Sciatic nerve (tissue), 2 donors: ENCODE data around the gene ADRB1. TPM values are rescaled to one million over a fixed set of nuclear protein-coding genes. Genes with fewer than 3 reads are reported as not detected.

ENCODE experiments used
- ATAC-seq: fragments of 200-7000 bp; cut with Tn5 transposase; one replicate; pipeline ENCODE4 v1.9.1; 2020; ENCODE audit warnings: mild to moderate bottlenecking, moderate library complexity
- DNase-seq: peaks from one replicate; pipeline ENCODE4 v3.0.0-alpha.2; 2020; ENCODE audit warnings: low spot score
- intact Hi-C: fragments of 100-400 bp; cut with DNase I; formaldehyde crosslinking; loops from one replicate; pipeline ENCODE4 v1.14.2; 2022
- total RNA-seq: library from RNA; stranded (reverse); fragmentation: NEBNext Ultra II Directional; extraction: Animal tissue kit (Norgen Biotek cat#: 25700); gene quantifications from one replicate; pipeline ENCODE4 v1.2.1, GENCODE V29; 2021
- donor health status: DM: no; HTN: no; CAD: no.
- donor health status: DM: no; HTN: no; CAD: no.

Gene ADRB1
- total RNA-seq, 1 donor from 2014 or later = 0.76 TPM

DNA sequence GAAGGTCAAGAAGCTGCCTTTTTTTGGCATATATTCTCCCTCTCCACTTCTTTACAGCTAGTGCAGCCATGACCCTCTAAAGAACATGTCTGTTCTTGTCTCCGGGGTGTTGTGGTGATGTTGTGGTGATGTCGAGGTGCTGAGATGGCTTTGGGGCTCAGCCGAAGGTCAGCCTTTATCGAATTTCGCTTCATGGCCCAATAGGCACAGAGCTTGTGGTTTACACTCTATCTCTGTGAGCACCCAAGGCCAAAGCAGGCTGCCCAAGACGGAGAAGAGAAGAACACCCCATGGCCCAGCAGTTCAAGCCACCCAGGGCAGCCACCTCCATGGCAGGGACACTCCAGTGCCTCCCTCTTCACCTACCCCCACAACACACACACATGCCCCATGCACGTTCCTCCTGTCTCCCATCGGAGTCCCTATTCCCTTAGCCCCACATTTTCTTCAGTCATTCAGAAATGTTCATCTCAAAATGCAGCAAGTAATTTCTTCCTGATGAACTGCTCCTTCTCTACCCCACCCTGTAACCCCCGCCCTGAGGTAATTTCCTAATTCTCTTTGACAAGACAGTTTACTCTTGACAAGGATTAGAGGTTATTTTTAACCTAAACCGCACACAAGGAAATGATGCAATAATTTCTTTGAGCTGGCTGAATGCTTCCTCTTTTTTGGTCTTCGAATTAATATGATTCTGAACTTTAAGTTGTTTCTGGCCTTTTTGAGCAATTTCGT is 18.6 kb upstream of the ADRB1 start:
- DNase-seq (no peak), ATAC-seq (peak; percentile 76)
- intact Hi-C loops = no loop called here

DNA sequence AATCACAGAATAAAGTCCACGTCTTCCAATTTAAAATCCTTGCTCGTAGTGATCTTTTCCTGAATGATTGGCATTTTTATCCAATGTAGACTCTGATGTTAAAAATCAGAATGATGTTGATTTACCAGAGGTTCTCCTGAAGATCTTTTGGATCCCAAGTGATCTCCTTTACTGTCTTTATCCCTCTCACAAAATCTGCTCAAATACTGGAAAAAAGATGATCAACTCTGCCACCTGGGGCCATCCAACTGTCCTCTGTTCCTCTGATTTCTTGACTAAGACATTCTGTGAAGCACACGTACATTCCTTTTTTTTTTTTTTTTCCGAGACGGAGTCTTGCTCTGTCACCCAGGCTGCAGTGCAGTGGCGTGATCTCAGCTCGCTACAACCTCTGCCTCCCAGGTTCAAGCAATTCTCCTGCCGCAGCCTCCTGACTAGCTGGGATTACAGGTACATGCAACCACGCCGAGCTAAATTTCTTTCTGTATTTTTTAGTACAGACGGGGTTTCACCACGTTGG is 18.0 kb upstream of the ADRB1 start:
- no peak for ATAC-seq
- intact Hi-C loops = no loop called here
- DNase-seq = no peak

DNA sequence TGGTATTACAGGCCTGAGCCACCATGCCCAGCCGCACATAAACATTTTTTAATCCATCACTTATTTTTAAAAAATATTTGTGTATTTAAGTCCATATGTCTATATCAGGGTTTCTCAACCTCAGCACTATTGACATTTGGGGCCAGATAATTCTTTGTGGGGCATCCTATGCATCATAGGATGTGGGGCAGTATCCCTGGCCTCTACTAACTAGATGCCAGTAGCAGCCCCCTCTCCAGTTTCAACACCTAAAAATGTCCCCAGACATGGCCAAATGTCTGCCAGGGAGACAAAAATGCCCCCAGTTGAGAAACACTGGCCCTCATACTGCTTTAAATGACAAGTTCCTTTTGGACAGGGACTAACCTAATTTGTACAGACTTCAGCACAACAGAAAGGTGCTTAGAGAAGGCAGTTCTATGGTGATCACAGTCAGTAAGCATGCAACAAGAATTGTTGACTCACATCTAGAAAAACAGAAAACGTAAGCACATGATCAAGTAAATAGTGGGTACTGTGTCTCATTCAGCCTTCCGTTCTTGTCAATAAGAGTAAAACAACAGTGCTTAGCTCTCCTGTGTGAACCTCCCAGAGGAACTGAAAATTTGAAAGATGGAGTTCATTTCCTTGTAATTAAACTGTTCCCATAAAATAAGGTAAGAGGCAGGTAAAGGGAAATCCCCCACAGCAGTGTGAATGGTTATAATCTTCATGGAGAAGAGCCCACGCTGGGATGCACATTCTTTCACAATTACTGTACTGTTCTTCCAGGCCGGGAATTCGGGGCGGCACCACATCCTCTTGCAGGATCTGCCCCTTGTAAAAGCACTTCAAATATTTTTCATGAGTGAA is 17.3 kb upstream of the ADRB1 start:
- ATAC-seq (no peak), DNase-seq (no peak)
- intact Hi-C loops = no loop called here

DNA sequence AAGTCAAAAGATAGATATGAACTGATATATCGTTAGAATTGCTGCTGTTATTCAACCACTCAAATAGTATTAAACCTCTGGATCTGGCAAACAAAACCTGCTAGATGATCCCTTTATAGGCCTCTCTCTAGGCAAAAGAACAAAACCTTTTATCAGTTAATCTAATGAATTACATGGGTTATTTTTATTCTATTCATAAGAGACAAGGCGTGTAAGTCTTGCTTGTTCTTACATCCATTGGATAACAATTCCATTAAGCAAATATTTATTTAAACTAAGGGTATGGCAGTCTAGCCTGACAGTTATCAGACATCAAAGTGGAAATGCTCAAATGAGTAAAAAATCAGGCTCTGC is 16.6 kb upstream of the ADRB1 start:
- intact Hi-C loops = no loop called here
- ATAC-seq (no peak), DNase-seq (no peak)

DNA sequence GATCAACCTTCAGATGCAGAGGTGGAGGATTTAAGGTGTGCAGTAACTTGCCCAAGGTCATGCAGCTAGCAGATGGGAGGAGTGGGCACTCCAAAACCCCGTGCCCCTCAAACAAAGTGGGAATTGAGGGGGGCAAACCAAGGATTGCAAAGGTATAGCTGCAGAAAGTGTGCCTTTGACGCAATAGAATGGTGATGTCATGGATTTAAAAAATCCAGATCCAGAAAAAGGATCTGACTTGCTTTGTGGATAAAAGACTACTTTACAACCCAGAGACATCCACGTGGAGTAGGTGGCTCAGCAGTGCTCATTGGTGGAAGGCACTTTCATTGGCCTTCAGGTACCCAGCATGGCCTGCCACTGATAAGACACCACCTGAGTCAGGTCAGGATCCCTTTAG is 15.7 kb upstream of the ADRB1 start:
- intact Hi-C loops = no loop called here
- no peak for DNase-seq
- ATAC-seq = no peak

DNA sequence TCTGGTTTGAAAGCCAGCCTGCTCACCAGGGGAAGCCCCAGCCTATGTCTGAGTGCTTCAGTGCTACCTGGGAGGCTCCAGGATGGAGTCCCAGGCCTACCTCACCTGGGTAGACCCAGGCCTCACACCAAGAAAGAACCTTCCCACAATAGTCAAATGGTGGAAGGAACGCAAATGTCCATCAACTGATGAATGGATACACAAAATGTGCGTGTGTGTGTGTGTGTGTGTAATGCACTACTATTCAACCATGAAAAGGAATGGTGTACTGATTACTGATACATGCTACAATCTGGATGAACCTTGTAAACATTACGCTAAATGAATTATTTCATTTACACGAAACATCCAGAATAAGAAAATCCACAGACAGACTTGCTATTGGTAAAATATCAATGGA is 15.2 kb upstream of the ADRB1 start:
- DNase-seq (no peak), ATAC-seq (no peak)
- intact Hi-C loops = no loop called here

DNA sequence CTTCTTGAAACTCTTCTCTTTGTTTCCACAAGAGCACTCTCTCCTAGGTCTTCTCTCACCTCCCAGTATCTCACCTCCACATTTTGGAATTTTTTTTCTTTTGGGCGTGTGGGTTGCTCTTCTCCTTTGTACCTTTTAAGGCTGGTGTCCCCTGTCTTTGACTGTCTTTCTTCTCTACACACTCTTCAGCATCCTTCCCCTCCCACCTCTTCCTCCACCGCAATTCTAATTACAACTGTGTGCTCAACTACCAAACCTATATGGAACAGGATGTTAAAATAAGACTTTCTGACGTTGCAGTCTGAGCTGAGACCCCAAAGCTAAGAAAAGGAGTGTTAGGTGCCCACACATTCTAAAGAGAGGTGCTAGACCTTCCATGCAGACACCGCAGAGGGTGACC is 14.0 kb upstream of the ADRB1 start:
- DNase-seq (no peak), ATAC-seq (no peak)
- intact Hi-C loops = no loop called here

DNA sequence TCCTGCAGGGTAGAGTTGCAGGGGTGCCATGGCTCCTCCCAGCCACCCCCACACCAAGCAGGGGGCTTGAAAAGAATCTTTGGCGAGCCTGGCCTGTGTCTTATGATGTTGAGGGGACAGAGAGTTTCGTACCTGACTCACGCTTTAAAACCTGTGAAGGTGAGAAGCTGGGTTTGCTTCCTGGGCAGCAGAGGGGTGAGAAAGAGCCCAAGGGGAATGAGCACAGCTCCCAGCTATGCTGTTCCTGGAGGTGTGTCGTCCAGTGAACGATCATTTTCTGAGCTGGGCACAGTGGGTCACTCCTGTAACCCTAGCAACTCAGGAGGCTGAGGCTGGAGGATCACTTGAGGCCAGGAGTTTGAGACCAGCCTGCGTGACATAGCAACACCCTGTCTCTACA is 13.5 kb upstream of the ADRB1 start:
- no peak for DNase-seq
- ATAC-seq = no peak
- intact Hi-C loops = no loop called here

DNA sequence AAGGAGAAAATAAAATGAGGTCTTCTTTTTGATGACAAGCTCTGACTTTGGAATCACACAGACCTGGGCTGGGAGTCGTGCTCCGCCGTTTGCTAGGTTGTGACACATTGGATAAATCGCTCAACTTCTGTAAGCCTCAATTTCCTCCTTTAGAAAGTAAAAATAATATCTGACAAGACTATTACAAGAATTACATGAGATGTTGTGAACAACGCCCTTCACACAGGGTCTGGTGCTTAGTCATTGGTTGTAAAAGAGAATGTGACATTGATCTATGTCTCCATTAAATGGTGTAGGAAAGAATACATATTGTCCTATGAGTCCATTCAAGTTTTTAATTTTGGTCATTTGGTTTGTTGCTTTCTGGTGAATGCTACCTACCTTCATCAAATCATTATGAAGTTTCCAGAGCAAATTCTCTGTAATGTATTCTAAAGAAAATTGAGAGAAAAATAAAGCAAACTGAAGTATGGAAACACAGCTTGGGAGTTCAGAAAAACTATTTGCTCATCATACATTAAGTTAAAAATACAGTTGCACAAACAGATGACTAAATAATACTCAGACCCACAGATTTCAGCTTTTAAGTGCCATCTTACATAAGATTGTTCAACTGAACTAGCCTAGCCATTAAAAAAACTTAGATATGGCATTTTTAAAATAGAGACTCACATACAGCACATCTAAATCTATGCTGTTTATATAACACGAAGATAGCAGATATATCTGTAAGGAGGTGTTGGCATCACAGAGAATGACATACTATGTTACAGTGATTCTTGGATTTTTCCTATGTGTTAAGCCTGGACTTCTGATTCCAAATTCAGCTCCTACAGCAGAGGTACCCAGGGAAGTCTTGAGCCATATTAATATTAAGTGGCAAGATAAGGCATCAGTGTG is 12.3 kb upstream of the ADRB1 start:
- DNase-seq (no peak), ATAC-seq (no peak)
- intact Hi-C loops = no loop called here

DNA sequence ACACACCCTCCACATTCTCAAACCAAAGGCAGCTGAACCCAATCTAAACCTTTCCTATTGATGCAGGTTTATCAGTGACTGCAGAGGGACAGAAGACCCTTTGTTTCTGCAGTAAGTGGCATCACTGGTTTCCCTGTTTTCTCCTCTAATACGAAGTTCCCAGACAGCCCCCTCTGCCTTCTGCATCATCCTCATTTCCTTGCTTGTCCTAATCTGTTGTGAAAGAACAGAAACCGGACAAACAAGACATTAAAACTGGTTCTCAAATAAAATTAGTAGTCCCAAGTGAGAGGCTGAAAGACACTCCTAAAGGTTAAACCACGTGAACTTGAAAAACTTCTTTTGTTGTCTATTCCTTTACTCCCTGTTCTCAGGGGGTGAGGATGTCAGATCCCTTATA is 10.1 kb upstream of the ADRB1 start:
- intact Hi-C loops = no loop called here
- DNase-seq (no peak), ATAC-seq (no peak)

DNA sequence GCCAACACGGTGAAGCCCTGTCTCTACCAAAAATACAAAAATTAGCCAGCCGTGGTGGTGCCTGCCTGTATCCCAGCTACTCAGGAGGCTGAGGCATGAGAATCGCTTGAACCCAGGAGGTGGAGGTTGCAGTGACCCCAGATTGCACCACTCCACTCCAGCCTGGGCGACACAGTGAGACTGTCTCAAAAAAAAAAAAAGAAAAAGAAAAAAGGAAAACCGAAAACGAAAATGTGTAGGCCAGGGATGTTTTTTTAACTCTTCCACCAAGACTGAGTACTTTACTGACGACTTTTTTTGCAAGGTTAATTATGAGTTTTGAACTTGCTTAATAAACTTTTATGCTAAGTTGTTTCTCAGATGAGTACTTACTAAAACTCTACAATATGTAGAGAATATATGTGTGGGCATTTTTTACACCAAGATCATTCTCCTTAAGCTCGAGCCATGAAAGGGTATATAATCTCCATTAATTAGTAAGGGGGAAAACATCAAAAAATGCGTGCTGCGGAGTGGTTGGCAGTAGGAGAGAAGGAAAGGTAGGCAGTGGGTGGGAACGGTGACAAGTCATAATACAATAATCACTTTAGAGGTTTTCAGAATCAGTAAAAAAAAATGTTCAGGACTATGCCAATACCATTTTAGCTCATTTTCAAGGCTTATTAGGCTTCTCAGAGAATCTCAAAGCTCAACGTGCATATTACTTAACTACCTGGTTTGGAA is 8.6 kb upstream of the ADRB1 start:
- DNase-seq (no peak), ATAC-seq (no peak)
- intact Hi-C loops = no loop called here

DNA sequence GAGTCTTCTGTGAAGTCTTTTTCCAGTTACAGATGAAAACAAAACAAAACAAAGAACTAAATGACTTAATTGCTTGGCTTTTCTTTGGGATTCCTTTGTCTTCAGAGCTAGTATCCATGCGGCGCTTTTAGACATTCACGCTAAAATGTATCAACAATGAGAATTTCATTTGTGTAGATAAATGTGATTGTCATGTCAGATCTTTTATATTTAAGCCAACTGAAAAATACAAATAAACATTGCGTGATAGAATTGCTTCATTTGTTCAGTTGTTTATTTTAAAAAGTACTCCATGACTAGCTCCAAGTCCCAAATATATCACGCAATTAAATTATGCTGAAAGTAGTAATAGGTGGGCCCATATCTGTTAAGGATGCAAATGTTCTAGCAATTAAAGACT is 7.9 kb upstream of the ADRB1 start:
- intact Hi-C loops = no loop called here
- no peak for ATAC-seq

DNA sequence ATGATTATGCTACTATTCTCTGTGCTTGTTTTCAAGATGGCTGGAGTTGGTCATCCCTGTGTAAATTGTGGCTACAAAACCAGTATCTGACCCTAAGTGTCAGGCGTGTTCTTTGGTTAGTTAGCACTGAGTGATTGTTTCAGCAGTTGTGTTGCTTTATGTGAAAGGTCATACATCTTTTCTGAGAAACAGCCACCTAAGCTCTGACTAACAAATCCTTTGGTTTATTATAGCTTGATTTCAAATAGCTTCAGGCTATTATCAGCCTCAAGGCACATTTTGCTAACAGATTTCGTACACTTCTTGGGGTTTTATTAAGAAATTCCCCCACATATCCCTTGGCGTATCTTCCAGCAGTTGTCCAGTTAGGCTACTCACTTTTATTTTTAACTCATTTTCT is 4.8 kb upstream of the ADRB1 start:
- intact Hi-C loops = no loop called here
- ATAC-seq (no peak), DNase-seq (no peak)

More for the DNA sequence above, 7.9 kb upstream of the ADRB1 start:
- DNase-seq = no peak

DNA sequence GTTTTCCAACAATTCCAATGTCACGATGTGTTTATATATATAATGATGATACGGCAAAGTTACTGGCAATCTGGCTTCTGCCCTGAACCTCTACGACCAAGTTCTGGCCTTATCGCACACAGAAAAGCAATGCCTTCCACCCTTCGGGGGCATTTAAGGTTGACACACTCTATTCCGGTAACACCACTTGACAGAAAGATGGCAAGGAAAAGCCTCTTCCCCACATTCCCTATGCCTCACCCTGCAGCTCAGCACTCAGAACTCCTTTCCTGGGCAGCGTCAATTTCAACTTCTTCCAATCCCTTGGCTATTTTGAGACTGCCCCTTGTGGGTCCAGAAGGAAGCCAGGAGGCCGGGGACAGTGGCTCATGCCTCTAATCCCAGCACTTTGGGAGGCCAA is 2.5 kb upstream of the ADRB1 start:
- intact Hi-C loops = no loop called here
- ATAC-seq = no peak
- DNase-seq = no peak

DNA sequence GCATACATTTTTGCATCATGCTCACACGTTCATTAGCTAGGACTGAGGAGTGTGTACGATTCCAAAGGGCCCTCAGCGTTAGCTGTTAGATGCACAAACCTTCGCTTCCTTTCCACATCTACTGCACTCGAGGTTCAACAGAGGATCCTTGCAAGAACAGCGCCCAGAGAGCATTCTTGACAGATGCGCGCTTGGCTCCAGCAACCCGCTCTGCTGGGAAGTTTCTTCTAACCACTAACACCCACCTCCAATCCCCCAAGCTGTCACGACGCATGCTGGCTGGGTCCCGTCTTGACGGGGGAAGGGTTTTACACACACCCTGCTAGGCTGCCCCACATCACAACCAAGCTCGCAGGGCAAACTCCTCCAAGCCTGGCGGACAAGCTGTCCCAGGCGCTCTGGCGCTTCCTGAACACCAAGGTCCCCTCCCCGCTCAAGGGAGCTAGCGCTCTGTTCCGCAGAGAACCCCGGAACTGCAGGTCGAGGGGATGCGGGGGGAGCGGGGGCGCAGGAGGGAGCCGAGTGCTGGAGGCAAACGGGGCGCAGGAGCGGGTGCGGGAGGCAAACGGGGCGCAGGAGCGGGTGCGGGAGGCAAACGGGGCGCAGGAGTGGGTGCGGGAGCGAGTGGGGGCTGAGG is 653 bp upstream of the ADRB1 start:
- no peak for DNase-seq
- ATAC-seq = peak; percentile 53
- intact Hi-C loops = no loop called here

DNA sequence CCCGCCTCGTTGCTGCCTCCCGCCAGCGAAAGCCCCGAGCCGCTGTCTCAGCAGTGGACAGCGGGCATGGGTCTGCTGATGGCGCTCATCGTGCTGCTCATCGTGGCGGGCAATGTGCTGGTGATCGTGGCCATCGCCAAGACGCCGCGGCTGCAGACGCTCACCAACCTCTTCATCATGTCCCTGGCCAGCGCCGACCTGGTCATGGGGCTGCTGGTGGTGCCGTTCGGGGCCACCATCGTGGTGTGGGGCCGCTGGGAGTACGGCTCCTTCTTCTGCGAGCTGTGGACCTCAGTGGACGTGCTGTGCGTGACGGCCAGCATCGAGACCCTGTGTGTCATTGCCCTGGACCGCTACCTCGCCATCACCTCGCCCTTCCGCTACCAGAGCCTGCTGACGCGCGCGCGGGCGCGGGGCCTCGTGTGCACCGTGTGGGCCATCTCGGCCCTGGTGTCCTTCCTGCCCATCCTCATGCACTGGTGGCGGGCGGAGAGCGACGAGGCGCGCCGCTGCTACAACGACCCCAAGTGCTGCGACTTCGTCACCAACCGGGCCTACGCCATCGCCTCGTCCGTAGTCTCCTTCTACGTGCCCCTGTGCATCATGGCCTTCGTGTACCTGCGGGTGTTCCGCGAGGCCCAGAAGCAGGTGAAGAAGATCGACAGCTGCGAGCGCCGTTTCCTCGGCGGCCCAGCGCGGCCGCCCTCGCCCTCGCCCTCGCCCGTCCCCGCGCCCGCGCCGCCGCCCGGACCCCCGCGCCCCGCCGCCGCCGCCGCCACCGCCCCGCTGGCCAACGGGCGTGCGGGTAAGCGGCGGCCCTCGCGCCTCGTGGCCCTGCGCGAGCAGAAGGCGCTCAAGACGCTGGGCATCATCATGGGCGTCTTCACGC is 825 bp downstream of the ADRB1 start:
- intact Hi-C loops = loop anchor here (1.0 kb wide), 1 partner anchor 47 kb away; no protein-coding TSS in a partner anchor

More for the DNA sequence above, 825 bp downstream of the ADRB1 start:
- no peak for DNase-seq
- ATAC-seq = peak; percentile 25
